Osteocyte (in vitro differentiated cells): Measurements from ENCODE around the gene RAD51AP2. TPM values are rescaled to one million over a fixed set of nuclear protein-coding genes. Genes with fewer than 3 reads are reported as not detected.

Experiments used
- DNase-seq: peaks from one replicate; pipeline ENCODE4 v3.0.0; 2021; ENCODE audit warnings: mixed read lengths; ENCODE audit not compliant: unreplicated experiment; ENCODE audit errors: extremely low spot score
- H3K27ac Mint-ChIP-seq: one replicate; pipeline ENCODE4 v1.8.0; 2021; ENCODE audit warnings: mild to moderate bottlenecking, mixed read lengths; ENCODE audit not compliant: unreplicated experiment
- H3K27me3 Mint-ChIP-seq: one replicate; pipeline ENCODE4 v1.8.0; 2021; ENCODE audit warnings: mixed read lengths; ENCODE audit not compliant: unreplicated experiment
- H3K36me3 Mint-ChIP-seq: one replicate; pipeline ENCODE4 v1.8.0; 2021; ENCODE audit warnings: mixed read lengths; ENCODE audit not compliant: unreplicated experiment
- H3K4me1 Mint-ChIP-seq: one replicate; pipeline ENCODE4 v1.8.0; 2021; ENCODE audit warnings: mixed read lengths; ENCODE audit not compliant: unreplicated experiment
- H3K4me3 Mint-ChIP-seq: one replicate; pipeline ENCODE4 v1.8.0; 2021; ENCODE audit warnings: mild to moderate bottlenecking, moderate library complexity, mixed read lengths; ENCODE audit not compliant: unreplicated experiment
- H3K9me3 Mint-ChIP-seq: one replicate; pipeline ENCODE4 v1.8.0; 2021; ENCODE audit warnings: mixed read lengths; ENCODE audit not compliant: unreplicated experiment
- total RNA-seq: library from RNA; stranded (reverse); gene quantifications from 2 replicates; pipeline ENCODE4 v1.2.1, GENCODE V29; 2021
- TF ChIP-seq, protein P1 (sequence below): fragments of 200-600 bp; sonication (generic); IDR thresholded peaks from 2 replicates; pipeline ENCODE4 v1.5.0; 2021; ENCODE audit warnings: antibody characterized with exemption, mild to moderate bottlenecking, moderate library complexity

Gene RAD51AP2
- total RNA-seq, 1 donor from 2014 or later, result not detected

DNA sequence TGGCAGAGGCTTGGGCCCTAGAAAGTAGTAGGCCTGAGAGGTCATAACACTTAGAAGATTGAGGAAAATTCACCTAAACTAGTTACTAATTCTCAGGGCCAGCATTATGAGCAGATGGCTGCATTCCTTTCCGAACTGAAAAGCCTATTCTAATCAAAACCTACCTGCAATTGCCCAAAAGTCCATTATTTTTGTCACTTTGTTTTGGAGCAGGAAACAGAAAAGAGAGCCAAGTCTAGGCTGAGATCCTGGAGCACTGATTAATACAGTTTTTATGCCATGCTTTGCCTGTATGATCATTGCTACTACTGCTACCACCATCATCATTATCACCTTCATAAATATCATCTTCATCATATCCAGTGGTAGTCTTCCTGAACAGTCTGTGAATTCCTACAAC is 36.9 kb upstream of the RAD51AP2 start:
- Mint-ChIP-seq H3K36me3 (no peaks in the 10 kb centered on the region), H3K4me1 (no peaks in the 10 kb centered on the region), H3K27ac (no peak overlapping the region), H3K9me3 (no peaks in the 10 kb centered on the region), H3K27me3 (peaks cover 7% of the 10 kb centered on the region), H3K4me3 (no peak overlapping the region)
- no peak for DNase-seq
- TF ChIP-seq, protein P1, sequence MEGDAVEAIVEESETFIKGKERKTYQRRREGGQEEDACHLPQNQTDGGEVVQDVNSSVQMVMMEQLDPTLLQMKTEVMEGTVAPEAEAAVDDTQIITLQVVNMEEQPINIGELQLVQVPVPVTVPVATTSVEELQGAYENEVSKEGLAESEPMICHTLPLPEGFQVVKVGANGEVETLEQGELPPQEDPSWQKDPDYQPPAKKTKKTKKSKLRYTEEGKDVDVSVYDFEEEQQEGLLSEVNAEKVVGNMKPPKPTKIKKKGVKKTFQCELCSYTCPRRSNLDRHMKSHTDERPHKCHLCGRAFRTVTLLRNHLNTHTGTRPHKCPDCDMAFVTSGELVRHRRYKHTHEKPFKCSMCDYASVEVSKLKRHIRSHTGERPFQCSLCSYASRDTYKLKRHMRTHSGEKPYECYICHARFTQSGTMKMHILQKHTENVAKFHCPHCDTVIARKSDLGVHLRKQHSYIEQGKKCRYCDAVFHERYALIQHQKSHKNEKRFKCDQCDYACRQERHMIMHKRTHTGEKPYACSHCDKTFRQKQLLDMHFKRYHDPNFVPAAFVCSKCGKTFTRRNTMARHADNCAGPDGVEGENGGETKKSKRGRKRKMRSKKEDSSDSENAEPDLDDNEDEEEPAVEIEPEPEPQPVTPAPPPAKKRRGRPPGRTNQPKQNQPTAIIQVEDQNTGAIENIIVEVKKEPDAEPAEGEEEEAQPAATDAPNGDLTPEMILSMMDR, result no peak

DNA sequence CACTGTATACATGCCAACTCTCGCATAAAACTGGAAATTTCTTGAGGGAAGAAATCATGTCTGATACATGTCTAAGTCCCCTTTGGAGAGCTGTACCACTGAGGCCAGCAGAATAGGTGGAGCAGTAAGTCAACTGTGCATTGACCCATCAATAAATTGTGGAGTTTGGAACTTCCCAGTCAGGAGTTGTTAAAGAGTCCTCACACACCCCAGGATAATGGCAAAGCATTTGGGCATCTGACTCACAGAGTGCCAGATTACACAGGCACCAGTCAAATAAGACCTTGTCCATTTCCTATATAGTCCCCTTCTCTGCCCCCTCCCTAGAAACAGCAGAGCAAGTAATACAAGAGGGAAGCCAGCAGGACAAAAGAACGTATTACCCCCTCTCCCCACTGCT is 32.7 kb upstream of the RAD51AP2 start:
- H3K4me1 Mint-ChIP-seq, result no peaks in the 10 kb centered on the region
- H3K27me3 Mint-ChIP-seq, result peaks cover 19% of the 10 kb centered on the region
- TF ChIP-seq, protein P1, result no peak
- H3K27ac Mint-ChIP-seq, result no peak overlapping the region
- H3K9me3 Mint-ChIP-seq, result no peaks in the 10 kb centered on the region
- H3K36me3 Mint-ChIP-seq, result no peaks in the 10 kb centered on the region
- DNase-seq, result no peak
- H3K4me3 Mint-ChIP-seq, result no peak overlapping the region

DNA sequence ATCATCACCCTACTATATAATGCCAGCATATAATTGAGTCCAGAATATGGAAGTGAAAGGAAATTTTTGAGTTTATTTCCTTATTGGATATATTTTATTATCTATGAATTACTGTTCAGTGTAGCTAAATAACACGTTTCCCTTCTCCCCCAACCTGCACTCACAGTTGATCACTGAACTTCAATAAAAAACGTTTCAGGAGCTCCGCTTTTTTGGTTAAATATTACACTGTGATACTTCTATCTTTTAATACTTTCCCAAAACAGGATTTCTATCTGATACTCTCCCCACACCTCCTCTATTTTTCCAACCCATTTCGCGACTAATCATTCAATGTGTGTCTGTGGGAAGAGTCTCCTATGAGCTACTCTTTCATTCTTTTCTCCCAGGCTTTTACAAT is 29.5 kb upstream of the RAD51AP2 start:
- H3K4me1 Mint-ChIP-seq, result no peaks in the 10 kb centered on the region
- H3K27me3 Mint-ChIP-seq, result peaks cover 40% of the 10 kb centered on the region
- H3K36me3 Mint-ChIP-seq, result no peaks in the 10 kb centered on the region
- no peak for DNase-seq
- H3K4me3 Mint-ChIP-seq, result no peak overlapping the region
- TF ChIP-seq, protein P1, result no peak
- H3K27ac Mint-ChIP-seq, result no peak overlapping the region
- no peaks in the 10 kb centered on the region for H3K9me3 Mint-ChIP-seq

DNA sequence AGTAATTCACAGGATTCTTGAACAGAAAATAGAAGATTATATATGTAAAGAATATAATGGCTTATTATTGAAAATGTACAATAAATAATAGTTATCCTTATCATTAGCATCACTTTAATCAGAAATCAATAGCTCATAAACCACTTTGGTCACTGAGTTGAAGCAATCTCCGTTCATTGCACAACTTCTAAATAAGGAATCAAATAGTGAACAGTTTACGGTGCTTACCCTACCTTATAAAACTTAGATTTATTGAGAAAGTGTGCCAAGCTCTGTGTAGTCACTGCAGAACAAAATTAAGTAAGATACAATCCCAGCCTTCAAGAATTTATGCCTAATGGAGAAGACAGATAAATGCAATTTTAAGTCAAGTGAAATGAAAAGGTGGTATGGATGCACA is 29.0 kb upstream of the RAD51AP2 start:
- Mint-ChIP-seq H3K27ac (no peak overlapping the region), H3K4me1 (no peaks in the 10 kb centered on the region), H3K36me3 (no peaks in the 10 kb centered on the region), H3K27me3 (peaks cover 44% of the 10 kb centered on the region), H3K4me3 (no peak overlapping the region), H3K9me3 (no peaks in the 10 kb centered on the region)
- DNase-seq, result no peak
- TF ChIP-seq, protein P1, result no peak

DNA sequence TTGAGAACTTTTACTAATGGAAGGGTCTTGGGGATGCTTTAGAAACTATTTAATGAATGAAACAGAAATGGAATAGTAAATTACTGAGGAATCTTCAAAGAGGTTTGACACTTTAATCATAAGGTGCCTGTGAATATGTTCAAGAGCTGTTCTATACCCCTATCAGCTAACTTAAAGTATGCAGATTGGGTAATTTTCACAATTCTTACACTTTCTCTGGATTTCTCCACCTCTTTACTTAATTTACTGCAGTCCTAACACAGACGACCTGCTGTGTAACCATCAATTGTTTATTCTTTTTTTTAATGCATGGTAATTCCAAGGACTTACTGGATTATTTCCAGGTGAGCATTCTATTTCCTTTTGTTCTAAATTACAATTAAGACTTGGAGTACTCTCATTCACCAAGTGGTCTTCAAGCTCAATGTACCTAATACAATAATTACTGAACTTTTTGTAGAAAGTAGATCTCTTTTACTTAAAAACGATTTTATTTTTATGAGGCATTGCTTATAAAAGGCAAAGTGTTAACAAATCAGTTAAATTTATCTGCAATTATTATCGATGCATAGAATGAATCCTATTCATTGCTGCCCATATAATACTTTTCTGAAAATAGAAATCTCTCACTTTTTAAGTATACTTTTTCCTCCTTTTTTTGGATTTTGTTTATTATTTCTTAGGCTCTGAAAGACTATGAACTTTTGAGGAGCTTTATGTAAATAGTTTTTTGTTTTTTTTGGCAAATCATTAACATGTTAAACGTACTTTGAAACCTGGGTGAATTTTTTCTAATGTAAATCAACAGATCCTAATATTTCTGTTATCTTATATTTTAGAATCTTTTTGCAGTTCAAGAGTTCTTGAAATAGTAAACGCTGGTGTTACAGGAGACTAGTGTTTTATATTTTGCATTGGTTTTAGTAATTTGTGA is 27.7 kb upstream of the RAD51AP2 start:
- Mint-ChIP-seq H3K27me3 (peaks cover 53% of the 10 kb centered on the region), H3K4me3 (no peak overlapping the region)

More for the DNA sequence above, 27.7 kb upstream of the RAD51AP2 start:
- Mint-ChIP-seq H3K4me1 (peaks cover 9% of the 10 kb centered on the region), H3K9me3 (no peaks in the 10 kb centered on the region), H3K27ac (no peak overlapping the region), H3K36me3 (no peaks in the 10 kb centered on the region)
- DNase-seq, result no peak
- TF ChIP-seq, protein P1, result no peak
